GM18498 (cell line): ENCODE measurements around the gene FOXR1.
A peak's percentile ranks its signal among the peaks of the same experiment; 100 is the strongest.

Experiments used
- ATAC-seq: cut with Tn5 transposase; IDR thresholded peaks from one replicate; pipeline ENCODE4 v1.9.1; 2021; ENCODE audit warnings: mild to moderate bottlenecking, moderate library complexity; ENCODE audit not compliant: unreplicated experiment

FOXR1 gene

GRCh38 chr11:118971646-118972045, at the start of gene FOXR1:
Gene FOXR1 (plus strand): TSS chr11:118971761. CDS start chr11:118971932, 171 bp downstream.
- ATAC-seq, result no peak

GRCh38 chr11:118921929-118922744, 49.4 kb upstream of the FOXR1 start:
- ATAC-seq, result no peak

- no peak for ATAC-seq
Measured at GRCh38 chr11:118922745-118923627, 48.6 kb upstream of the FOXR1 start.

DNA sequence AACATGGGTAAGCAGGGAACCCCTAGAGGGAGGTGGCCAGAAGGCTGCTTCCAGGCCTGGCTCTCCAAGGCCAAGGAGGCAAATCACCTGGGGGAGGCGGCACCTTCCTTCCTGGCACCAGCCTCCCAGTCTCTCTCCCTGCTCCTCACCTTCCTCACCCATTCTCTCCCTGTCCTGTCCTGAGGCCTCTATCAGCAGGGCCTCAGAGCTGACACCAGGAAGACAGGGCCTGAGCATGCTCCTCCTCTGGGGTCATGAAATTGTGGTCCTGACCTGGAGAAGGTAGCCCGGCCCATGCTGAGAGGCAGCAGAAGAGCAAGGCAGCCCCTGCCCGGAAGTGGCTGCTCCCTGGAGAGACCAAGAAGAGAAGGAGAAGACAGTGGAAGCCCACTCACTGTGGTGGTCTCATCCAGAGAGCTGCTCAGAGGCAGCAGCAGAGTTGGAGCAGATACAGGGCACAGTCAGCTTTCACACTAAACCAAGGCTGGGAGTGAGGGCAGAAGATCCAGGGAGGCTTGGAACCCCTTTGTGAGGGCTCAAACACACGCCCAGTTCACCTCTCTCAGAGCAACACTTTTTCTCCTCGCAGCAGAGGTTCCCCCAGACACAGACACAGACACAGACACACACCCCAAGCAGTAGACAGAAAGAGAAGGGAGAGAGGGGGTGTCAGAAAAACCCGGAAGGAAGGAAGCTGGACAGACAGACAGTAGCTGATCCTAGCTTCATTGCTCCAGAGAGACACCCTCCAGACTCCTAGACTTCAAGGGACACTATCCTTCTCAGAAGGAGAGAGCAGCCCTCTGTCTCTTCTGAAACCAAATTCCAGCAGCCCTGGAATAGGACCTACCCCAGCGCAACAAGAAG, 47.6 kb upstream of the FOXR1 start:
- no peak for ATAC-seq

DNA sequence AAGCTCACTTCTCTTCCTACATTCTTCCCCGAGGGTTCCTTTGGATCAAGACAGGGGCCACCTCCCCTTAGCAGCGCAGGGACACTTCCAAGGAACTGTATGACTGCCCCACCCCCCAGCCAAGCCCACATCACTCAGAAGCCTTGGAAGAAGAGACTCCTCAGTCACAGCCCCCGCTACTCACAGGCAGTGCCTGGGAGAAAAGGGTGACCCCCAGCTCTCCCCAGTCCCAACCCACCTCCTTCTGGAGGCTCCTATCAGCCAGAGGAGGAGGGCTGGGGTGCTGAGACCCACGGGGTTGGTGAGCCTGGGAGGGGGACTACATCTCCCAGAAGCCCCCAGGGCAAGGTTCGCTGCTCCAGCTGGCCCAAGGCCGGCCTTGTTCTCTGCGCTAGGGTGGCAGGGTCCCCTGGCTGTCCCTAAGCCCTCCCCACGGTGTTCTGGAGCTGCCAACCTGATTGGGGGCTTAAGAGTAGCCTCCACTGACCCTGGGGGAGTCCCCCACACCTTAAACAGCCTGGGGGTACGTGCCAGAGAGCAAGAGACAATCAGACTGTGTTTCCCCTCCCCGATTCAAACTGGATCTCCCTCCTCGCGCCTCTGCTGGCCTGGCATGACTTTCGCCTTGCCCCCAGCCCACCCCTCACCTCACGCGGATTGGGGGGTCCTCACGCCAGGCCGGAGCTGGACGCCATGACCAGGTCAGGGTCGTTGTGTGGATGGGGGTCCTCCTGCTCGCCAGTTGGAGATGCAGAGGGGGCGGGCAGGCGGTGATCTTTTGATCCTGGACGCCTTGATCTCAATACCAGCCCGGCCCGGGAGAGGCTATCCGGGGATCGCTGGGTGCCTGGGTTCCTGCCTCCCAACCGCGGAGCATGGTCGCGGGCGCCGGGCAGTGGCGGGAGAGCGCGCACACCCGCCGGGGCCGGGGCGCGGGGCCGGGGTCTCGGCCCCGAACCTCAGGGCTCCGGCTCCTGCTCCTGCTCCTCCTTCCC, 46.7 kb upstream of the FOXR1 start:
- no peak for ATAC-seq

DNA sequence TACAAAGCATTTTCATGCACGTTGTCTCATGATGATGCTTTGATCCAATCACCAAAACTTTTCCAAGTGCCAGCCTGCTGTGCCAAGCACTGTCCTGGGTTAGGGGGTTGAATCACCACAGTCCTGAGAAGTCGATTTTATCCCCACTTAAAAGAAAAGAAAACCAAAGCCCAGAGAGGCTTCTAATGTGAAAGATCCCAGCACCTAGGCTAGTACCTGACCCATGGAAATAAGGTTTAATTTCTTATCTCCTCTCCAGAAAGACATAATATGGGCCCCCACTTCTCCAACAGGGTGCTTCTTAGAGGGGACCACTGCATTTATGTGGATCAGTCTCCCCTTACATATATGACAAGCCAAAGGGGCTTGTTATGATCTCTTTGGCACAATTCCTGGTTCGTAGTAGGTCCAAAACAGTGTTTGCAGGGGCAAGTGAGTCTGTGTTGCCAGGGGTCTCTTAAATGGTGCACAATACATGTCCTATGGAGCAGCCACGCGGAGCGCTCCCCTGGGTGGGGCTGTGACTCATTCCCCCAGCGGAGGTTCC, 43.9 kb upstream of the FOXR1 start:
- no peak for ATAC-seq

GRCh38 chr11:118928101-118928869, 43.3 kb upstream of the FOXR1 start:
- ATAC-seq, result peak; percentile 42

- ATAC-seq, result no peak
Measured at GRCh38 chr11:118928870-118929500, 42.6 kb upstream of the FOXR1 start.

- ATAC-seq, result no peak
Measured at GRCh38 chr11:118929501-118930093, 42.0 kb upstream of the FOXR1 start.

GRCh38 chr11:118930094-118930712, 41.4 kb upstream of the FOXR1 start:
- no peak for ATAC-seq

DNA sequence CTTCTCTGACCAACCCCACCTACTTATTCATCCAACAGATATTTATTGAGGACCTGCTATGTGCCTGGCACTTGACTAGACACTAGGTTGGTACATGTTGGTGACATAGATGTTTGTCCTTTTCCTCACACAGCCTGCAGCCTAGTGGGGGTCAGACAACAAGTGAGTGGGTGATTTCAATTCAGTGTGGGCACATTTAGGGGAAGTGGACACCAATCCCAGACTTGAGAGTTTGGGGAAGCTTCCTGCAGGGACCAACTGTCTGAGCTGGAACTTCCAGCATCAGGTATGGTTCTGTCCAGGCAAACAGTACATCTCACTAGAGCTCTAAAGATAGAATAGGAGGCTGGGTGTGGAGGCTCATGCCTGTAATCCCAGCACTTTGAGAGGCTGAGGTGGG, 40.0 kb upstream of the FOXR1 start:
- ATAC-seq, result no peak

GRCh38 chr11:118933486-118933885, 38.1 kb upstream of the FOXR1 start:
- ATAC-seq, result no peak

DNA sequence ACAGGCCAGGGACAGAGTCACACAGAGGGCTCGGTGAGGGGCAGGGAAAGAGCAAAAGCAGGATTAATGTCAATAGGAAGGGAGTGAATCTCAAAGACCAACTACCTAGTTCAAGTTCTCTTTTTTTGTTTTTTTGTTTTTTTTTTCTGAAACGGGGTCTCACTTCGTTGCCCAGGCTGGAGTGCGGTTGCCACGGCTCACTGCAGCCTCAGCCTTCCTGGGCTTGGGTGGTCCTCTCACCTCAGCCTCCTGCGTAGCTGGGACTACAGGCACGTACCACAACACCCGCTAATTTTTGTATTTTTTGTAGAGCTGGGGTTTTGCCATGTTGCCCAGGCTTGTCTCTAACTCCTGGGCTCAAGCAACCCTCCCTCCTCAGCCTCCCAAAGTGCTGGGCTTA, 36.2 kb upstream of the FOXR1 start:
- no peak for ATAC-seq

- ATAC-seq, result no peak
Measured at GRCh38 chr11:118938491-118939403, 32.8 kb upstream of the FOXR1 start.

DNA sequence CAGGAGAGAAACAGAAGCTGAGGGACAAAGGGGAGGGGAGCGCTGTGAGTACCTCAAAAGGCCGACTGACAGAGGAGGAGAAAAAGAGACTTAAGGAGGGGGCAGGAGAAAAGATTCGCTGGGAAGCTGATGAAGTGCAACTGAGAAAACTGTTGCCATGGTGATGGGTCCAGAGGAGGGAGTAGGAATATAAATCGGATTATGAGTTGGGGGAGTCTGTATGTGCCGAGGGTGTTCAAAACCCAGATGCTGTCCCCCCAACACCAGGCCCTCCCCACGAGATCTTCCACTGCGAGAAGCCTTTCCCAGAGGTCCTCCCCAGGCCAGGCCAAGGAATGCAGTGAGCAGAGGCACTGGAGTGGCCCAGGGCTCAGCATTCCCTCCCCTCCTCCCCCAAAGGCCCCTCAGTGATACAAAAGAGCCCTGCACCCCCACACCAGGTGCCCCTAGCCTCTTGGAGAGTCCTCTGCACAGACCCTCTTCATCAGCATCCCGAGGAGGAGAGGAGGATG, 32.1 kb upstream of the FOXR1 start:
- ATAC-seq, result no peak

DNA sequence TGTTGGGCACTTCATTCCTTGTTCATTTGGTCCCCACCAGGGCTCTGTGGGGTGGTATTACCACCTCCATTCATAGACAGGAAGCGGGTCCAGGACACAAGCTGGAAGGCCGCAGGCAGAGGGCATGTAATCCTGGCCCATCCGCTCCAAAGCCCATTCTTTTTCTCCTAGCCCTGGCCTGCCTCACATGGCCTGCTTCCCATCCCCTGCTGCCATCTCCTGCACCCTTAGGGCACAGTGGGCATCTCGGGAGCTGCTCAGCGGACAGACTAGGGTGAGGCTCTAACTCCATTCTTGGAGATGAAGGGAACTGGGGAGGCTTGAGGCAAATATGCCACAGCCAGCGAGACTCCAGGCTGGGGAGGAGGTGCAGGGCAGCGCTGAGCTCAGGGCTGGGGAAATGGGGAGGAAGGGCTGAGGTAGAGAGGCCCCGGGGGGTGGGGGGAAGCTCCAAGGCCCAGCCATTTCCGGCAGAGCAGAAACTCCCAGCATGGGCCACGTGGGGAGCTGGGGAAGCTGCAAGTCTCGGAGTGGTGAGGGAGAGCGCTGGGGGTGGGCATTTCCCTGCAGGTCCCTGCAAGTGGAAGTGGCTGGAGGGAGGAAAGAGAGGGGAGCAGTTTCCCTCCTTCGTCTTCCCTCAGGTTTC, 31.5 kb upstream of the FOXR1 start:
- ATAC-seq, result no peak
